ENCODE measurements around the gene EPPIN.

EPPIN gene

GRCh38 chr20:45550765-45551164, 3.6 kb upstream of the EPPIN start:
- no peak for TF ChIP-seq ESRRG (CRISPR knock-in tag; IDR thresholded peaks at IDR 0.05)
- ATAC-seq, result no peak

GRCh38 chr20:45548410-45548809, 1.2 kb upstream of the EPPIN start:
- no peak for ATAC-seq

GRCh38 chr20:45545754-45546453, 1.3 kb downstream of the EPPIN start:
- peak; percentile 65 for ATAC-seq
- no peak for TF ChIP-seq CSRNP3 (CRISPR knock-in tag; IDR thresholded peaks at IDR 0.05)

More at GRCh38 chr20:45548410-45548809, 1.2 kb upstream of the EPPIN start:
- TF ChIP-seq TSHZ2 (CRISPR knock-in tag; IDR thresholded peaks at IDR 0.05) (no peak), ESRRG (CRISPR knock-in tag; IDR thresholded peaks at IDR 0.05) (no peak), CREB5 (CRISPR knock-in tag; IDR thresholded peaks at IDR 0.05; ENCODE audit: low read depth) (no peak), ISL1 (CRISPR knock-in tag; IDR thresholded peaks at IDR 0.05) (no peak)

GRCh38 chr20:45545351-45545750, 1.9 kb downstream of the EPPIN start:
- ATAC-seq, result no peak
- TF ChIP-seq GLIS3 (CRISPR knock-in tag; IDR thresholded peaks at IDR 0.05) (no peak), CSRNP3 (CRISPR knock-in tag; IDR thresholded peaks at IDR 0.05) (no peak), TCF4 (CRISPR knock-in tag; IDR thresholded peaks at IDR 0.05; ENCODE audit: borderline replicate concordance) (no peak), RARB (CRISPR knock-in tag; IDR thresholded peaks at IDR 0.05) (no peak), ISL1 (CRISPR knock-in tag; IDR thresholded peaks at IDR 0.05) (no peak), ZFP3 (CRISPR knock-in tag; IDR thresholded peaks at IDR 0.05) (no peak), ZNF565 (CRISPR knock-in tag; conservative IDR thresholded peaks at IDR 0.05; ENCODE audit: low read depth) (no peak), ZNF8 (CRISPR knock-in tag; IDR thresholded peaks at IDR 0.05) (no peak), OSR1 (CRISPR knock-in tag; IDR thresholded peaks at IDR 0.05) (no peak), TOX (CRISPR knock-in tag; IDR thresholded peaks at IDR 0.05; ENCODE audit: borderline replicate concordance) (no peak), PPARA (CRISPR knock-in tag; IDR thresholded peaks at IDR 0.05; ENCODE audit: borderline replicate concordance) (no peak), PATZ1 (CRISPR knock-in tag; IDR thresholded peaks at IDR 0.05; ENCODE audit: borderline replicate concordance) (no peak), ZFP30 (CRISPR knock-in tag; IDR thresholded peaks at IDR 0.05) (no peak), SNAI2 (CRISPR knock-in tag; IDR thresholded peaks at IDR 0.05) (no peak), POU6F1 (CRISPR knock-in tag; IDR thresholded peaks at IDR 0.05; ENCODE audit: borderline replicate concordance, low read depth) (no peak), BACH2 (CRISPR knock-in tag; IDR thresholded peaks at IDR 0.05; ENCODE audit: borderline replicate concordance) (no peak), ZNF70 (CRISPR knock-in tag; IDR thresholded peaks at IDR 0.05) (no peak)

All from SK-N-SH treated with all-trans-retinoic acid at 6 μM for 48 hours (cell line).